ENCODE data around the gene RHO. TPM values are rescaled to one million over a fixed set of nuclear protein-coding genes. Genes with fewer than 3 reads are reported as not detected.
A peak's percentile ranks its signal among the peaks of the same experiment; 100 is the strongest.

Gene RHO
- total and polyA plus RNA-seq, 2 donors (not counting 1 experiment from before 2014, with no cell fraction given) = 0.10 TPM; not detected in 1

DNA sequence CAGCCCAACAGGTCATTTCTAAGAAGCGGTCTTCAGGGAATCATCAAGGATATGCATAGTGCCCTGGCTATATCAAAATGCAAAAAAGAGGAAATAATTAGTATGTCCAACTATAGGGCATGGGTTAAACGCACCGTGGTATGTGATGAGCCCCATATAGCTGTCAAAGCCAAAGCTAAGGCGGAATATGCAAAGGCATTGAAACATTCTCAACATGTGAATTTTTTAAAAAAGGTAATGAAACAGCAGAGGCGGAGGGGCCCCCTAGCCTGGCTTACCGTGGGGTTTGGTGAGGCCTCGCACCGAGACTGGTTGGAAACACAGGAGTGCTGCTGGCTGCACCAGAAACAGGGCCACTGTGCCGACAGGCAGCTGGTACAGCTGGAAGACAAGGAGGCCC lies 54.9 kb downstream of the RHO start:
- intact Hi-C loops (cut with micrococcal nuclease) = no loop called here
- Histone ChIP-seq H3K27ac (ENCODE audit: low read length in 2 of 2) (no peak overlapping the region), H3K4me2 (replicated peaks; ENCODE audit: low read depth, low read length, poor library complexity, severe bottlenecking) (no peak overlapping the region), H3K4me3 (ENCODE audit: control extremely low read depth in 1 of 5, extremely low read depth in 1 of 5, insufficient read depth in 1 of 5, low read depth in 2 of 5, low read length in 4 of 5) (no peak overlapping the region), H3K4me1 (ENCODE audit: control insufficient read depth in 2 of 2, insufficient read depth in 2 of 2, low read length in 2 of 2) (peaks cover 8 to 19% of the 10 kb centered on the region in 2 donors), H3K36me3 (replicated peaks in 1 of 2; ENCODE audit: control extremely low read depth in 1 of 2, control insufficient read depth in 1 of 2, extremely low read depth in 1 of 2, insufficient read depth in 2 of 2, low read length in 1 of 2) (no peaks in the 10 kb centered on the region), H3K9me3 (ENCODE audit: control extremely low read depth in 1 of 3, control insufficient read depth in 2 of 3, insufficient read depth in 1 of 3, low read length in 2 of 3) (peaks cover 0 to 3% (median 0%) of the 10 kb centered on the region in 3 donors), H2AFZ (ENCODE audit: insufficient read depth, low read depth, low read length, poor library complexity, severe bottlenecking) (no peak overlapping the region), H3K9ac (ENCODE audit: low read length) (no peak overlapping the region), H3K79me2 (ENCODE audit: control insufficient read depth, insufficient read depth, low read length) (no peaks in the 10 kb centered on the region), H4K20me1 (ENCODE audit: control insufficient read depth, insufficient read depth, low read length, poor library complexity, severe bottlenecking) (no peaks in the 10 kb centered on the region), H3K27me3 (replicated peaks in 1 of 4; ENCODE audit: control extremely low read depth in 1 of 4, control insufficient read depth in 3 of 4, insufficient read depth in 4 of 4, low read length in 3 of 4) (no peaks in the 10 kb centered on the region)
- no peaks in the 10 kb centered on the region for H3K27me3 Mint-ChIP-seq
- peak overlapping the region; percentile 48 for H3K27ac Mint-ChIP-seq
- H3K4me3 Mint-ChIP-seq = no peak overlapping the region
- ChIA-PET CTCF (interaction anchor here (1.7 kb wide), 1 partner anchor 93 kb away, joined by 4 read pairs; no protein-coding TSS in a partner anchor), POLR2A (no interaction called here)
- H3K9me3 Mint-ChIP-seq (ENCODE audit: insufficient read depth) = no peaks in the 10 kb centered on the region
- ATAC-seq (ENCODE audit: low read depth) (peak; percentile 7), DNase-seq (no peak)
- peaks cover 24% of the 10 kb centered on the region for H3K4me1 Mint-ChIP-seq
- TF ChIP-seq EZH2 (IDR thresholded peaks at IDR 0.05; ENCODE audit: borderline replicate concordance, insufficient read depth, low read depth, low read length, poor library complexity, severe bottlenecking) = no peak
- TF ChIP-seq, protein P1, sequence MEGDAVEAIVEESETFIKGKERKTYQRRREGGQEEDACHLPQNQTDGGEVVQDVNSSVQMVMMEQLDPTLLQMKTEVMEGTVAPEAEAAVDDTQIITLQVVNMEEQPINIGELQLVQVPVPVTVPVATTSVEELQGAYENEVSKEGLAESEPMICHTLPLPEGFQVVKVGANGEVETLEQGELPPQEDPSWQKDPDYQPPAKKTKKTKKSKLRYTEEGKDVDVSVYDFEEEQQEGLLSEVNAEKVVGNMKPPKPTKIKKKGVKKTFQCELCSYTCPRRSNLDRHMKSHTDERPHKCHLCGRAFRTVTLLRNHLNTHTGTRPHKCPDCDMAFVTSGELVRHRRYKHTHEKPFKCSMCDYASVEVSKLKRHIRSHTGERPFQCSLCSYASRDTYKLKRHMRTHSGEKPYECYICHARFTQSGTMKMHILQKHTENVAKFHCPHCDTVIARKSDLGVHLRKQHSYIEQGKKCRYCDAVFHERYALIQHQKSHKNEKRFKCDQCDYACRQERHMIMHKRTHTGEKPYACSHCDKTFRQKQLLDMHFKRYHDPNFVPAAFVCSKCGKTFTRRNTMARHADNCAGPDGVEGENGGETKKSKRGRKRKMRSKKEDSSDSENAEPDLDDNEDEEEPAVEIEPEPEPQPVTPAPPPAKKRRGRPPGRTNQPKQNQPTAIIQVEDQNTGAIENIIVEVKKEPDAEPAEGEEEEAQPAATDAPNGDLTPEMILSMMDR (IDR thresholded peaks at IDR 0.05) = no peak
- 63% methylated on average over 8 of the region's 9 CpGs for WGBS (ENCODE audit: insufficient coverage)

DNA sequence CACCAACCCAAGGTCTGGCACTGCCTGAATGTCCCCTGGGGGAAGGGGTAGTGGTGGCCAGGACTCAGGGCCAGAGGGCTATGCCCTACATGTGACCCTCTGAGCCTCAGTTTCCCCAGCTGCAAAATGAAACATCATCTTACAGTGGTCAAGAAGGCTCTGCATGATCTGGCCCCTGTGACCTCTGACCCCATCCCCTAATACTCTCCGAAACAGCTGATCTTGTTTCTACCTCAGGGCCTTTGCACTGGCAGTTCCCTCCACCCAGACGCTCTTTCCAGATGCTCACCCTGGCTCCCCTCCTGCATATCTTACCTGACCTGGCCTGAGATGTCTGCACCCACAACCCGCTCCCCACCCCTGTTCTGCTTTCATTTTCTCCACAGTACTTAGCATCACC lies 56.2 kb downstream of the RHO start:
- Histone ChIP-seq H3K9me3 (ENCODE audit: control extremely low read depth in 1 of 3, control insufficient read depth in 2 of 3, insufficient read depth in 1 of 3, low read length in 2 of 3) (peaks cover 0 to 3% (median 0%) of the 10 kb centered on the region in 3 donors), H3K27ac (ENCODE audit: low read length in 2 of 2) (no peak overlapping the region), H3K79me2 (ENCODE audit: control insufficient read depth, insufficient read depth, low read length) (no peaks in the 10 kb centered on the region), H3K4me1 (ENCODE audit: control insufficient read depth in 2 of 2, insufficient read depth in 2 of 2, low read length in 2 of 2) (peaks cover 0 to 6% of the 10 kb centered on the region in 2 donors), H3K4me2 (replicated peaks; ENCODE audit: low read depth, low read length, poor library complexity, severe bottlenecking) (no peak overlapping the region), H4K20me1 (ENCODE audit: control insufficient read depth, insufficient read depth, low read length, poor library complexity, severe bottlenecking) (no peaks in the 10 kb centered on the region), H3K4me3 (ENCODE audit: control extremely low read depth in 1 of 5, extremely low read depth in 1 of 5, insufficient read depth in 1 of 5, low read depth in 2 of 5, low read length in 4 of 5) (no peak overlapping the region), H3K9ac (ENCODE audit: low read length) (no peak overlapping the region), H3K27me3 (replicated peaks in 1 of 4; ENCODE audit: control extremely low read depth in 1 of 4, control insufficient read depth in 3 of 4, insufficient read depth in 4 of 4, low read length in 3 of 4) (no peaks in the 10 kb centered on the region), H2AFZ (ENCODE audit: insufficient read depth, low read depth, low read length, poor library complexity, severe bottlenecking) (no peak overlapping the region), H3K36me3 (replicated peaks in 1 of 2; ENCODE audit: control extremely low read depth in 1 of 2, control insufficient read depth in 1 of 2, extremely low read depth in 1 of 2, insufficient read depth in 2 of 2, low read length in 1 of 2) (no peaks in the 10 kb centered on the region)
- DNase-seq = no peak
- no peak for TF ChIP-seq EZH2 (IDR thresholded peaks at IDR 0.05; ENCODE audit: borderline replicate concordance, insufficient read depth, low read depth, low read length, poor library complexity, severe bottlenecking)
- TF ChIP-seq, protein P1 (IDR thresholded peaks at IDR 0.05) = no peak
- H3K4me3 Mint-ChIP-seq = no peak overlapping the region
- intact Hi-C loops (cut with micrococcal nuclease) = no loop called here
- H3K27me3 Mint-ChIP-seq = no peaks in the 10 kb centered on the region
- H3K9me3 Mint-ChIP-seq (ENCODE audit: insufficient read depth) = no peaks in the 10 kb centered on the region
- CTCF ChIA-PET = no interaction called here
- ATAC-seq (ENCODE audit: low read depth) = no peak
- POLR2A ChIA-PET = no interaction called here
- H3K4me1 Mint-ChIP-seq = peaks cover 14% of the 10 kb centered on the region
- WGBS (ENCODE audit: insufficient coverage) = 63% methylated on average over 3 of the region's 3 CpGs
- peak overlapping the region; percentile 50 for H3K27ac Mint-ChIP-seq

Other genes with a start within 250 kb of the RHO start
- gene HMCES, start 249.8 kb upstream of the RHO start, total RNA-seq = 22.1 and 22.5 TPM in 2 replicates
- gene HMCES, start 249.8 kb upstream of the RHO start, polyA plus RNA-seq = 35.6 and 67.9 TPM in 2 replicates
- gene EFCAB12, start 100.0 kb upstream of the RHO start, total RNA-seq = 6.2 and 6.5 TPM in 2 replicates
- 3.1 and 3.5 TPM in 2 replicates for gene EFCAB12, start 100.0 kb upstream of the RHO start, polyA plus RNA-seq
- gene MBD4, start 88.7 kb upstream of the RHO start, total RNA-seq = 140 and 144 TPM in 2 replicates
- gene MBD4, start 88.7 kb upstream of the RHO start, polyA plus RNA-seq = 89.7 and 95.7 TPM in 2 replicates
- 28.7 and 34.3 TPM in 2 replicates for gene IFT122, start 88.4 kb upstream of the RHO start, total RNA-seq
- gene IFT122, start 88.4 kb upstream of the RHO start, polyA plus RNA-seq = 14.0 and 15.9 TPM in 2 replicates
- not detected in 2 replicates for gene H1-8, start 14.5 kb downstream of the RHO start, total RNA-seq
- gene H1-8, start 14.5 kb downstream of the RHO start, polyA plus RNA-seq = not detected in 2 replicates
- gene PLXND1, start 78.0 kb downstream of the RHO start, total RNA-seq = 74.4 and 89.8 TPM in 2 replicates
- gene PLXND1, start 78.0 kb downstream of the RHO start, polyA plus RNA-seq = 2.4 and 3.3 TPM in 2 replicates

Data from B cell (primary cell).